ENCODE data around the gene MYO1B. TPM values are rescaled to one million over a fixed set of nuclear protein-coding genes. Genes with fewer than 3 reads are reported as not detected.

The MYO1B gene
- total RNA-seq, 1 experiment from 2014 or later, result 37.8 TPM

DNA sequence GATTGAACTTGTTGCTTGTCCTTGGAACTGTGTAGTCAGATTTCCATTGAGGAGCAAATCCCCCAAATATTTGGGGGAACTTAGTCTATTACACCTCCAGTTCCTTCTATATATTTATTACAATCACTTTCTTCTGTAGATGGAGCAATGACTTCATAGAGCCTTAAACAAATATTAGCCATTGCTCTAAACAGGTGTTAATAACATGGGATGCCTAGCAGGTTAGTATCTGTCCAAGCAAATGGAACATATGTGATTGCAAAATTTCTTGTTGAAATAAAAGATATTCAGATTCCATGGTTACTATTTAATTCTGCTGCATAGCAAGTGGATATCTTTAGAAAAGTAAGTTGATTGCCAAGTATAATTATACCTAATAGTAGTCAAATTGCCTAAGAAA, 225.1 kb downstream of the MYO1B start:
- CTCF ChIA-PET, result no interaction called here

DNA sequence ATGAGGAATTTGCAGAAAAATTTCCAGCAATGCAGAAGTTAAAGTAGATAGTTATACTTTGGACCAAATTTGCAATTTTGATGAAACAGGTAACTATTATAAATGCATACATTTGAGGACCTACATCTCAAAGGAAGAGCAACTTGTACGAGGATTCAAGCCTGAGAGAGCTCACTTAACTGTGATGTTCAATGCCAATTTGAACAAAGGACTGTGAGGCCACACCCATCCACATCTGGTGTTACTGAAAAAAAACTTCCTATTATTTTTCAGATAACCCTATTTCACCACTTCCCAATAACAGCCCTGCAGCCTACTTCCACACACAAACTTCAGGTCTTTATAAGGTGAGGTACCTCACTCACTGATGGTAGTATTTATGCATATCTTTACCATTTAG, 229.3 kb downstream of the MYO1B start:
- intact Hi-C loops (cut with micrococcal nuclease; ENCODE audit: unreplicated experiment), result no loop called here
- CTCF ChIA-PET, result no interaction called here
- TF ChIP-seq EZH2 (IDR thresholded peaks at IDR 0.05; ENCODE audit: borderline replicate concordance, low read depth, low read length, poor library complexity, severe bottlenecking), result no peak
- TF ChIP-seq, protein P1, sequence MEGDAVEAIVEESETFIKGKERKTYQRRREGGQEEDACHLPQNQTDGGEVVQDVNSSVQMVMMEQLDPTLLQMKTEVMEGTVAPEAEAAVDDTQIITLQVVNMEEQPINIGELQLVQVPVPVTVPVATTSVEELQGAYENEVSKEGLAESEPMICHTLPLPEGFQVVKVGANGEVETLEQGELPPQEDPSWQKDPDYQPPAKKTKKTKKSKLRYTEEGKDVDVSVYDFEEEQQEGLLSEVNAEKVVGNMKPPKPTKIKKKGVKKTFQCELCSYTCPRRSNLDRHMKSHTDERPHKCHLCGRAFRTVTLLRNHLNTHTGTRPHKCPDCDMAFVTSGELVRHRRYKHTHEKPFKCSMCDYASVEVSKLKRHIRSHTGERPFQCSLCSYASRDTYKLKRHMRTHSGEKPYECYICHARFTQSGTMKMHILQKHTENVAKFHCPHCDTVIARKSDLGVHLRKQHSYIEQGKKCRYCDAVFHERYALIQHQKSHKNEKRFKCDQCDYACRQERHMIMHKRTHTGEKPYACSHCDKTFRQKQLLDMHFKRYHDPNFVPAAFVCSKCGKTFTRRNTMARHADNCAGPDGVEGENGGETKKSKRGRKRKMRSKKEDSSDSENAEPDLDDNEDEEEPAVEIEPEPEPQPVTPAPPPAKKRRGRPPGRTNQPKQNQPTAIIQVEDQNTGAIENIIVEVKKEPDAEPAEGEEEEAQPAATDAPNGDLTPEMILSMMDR (conservative IDR thresholded peaks at IDR 0.05; ENCODE audit: low read depth, low read length), result no peak
- no TSS peak for BruUV-seq (replicated peaks)
- H3K27ac ChIP-seq (ENCODE audit: low read depth, low read length, poor library complexity, severe bottlenecking), result no peak overlapping the region
- peaks cover 4% of the 10 kb centered on the region for H3K4me1 ChIP-seq (ENCODE audit: insufficient read depth, low read length, poor library complexity, severe bottlenecking)
- no peaks in the 10 kb centered on the region for H3K27me3 ChIP-seq (replicated peaks; ENCODE audit: insufficient read depth, low read depth, low read length, poor library complexity)
- H3K36me3 ChIP-seq (ENCODE audit: insufficient read depth, low read length, poor library complexity, severe bottlenecking), result no peaks in the 10 kb centered on the region
- no peak for DNase-seq (ENCODE audit: low spot score)
- H3K9me3 ChIP-seq (ENCODE audit: low read depth, low read length, poor library complexity, severe bottlenecking), result no peaks in the 10 kb centered on the region
- POLR2A ChIA-PET (ENCODE audit: low non-redundant PET), result no interaction called here
- H3K4me3 ChIP-seq (ENCODE audit: low read depth, low read length, poor library complexity, severe bottlenecking), result no peak overlapping the region

More for the DNA sequence above, 225.1 kb downstream of the MYO1B start:
- Histone ChIP-seq H3K27me3 (replicated peaks; ENCODE audit: insufficient read depth, low read depth, low read length, poor library complexity) (no peaks in the 10 kb centered on the region), H3K4me1 (ENCODE audit: insufficient read depth, low read length, poor library complexity, severe bottlenecking) (no peaks in the 10 kb centered on the region), H3K9me3 (ENCODE audit: low read depth, low read length, poor library complexity, severe bottlenecking) (no peaks in the 10 kb centered on the region), H3K27ac (ENCODE audit: low read depth, low read length, poor library complexity, severe bottlenecking) (no peak overlapping the region), H3K36me3 (ENCODE audit: insufficient read depth, low read length, poor library complexity, severe bottlenecking) (no peaks in the 10 kb centered on the region), H3K4me3 (ENCODE audit: low read depth, low read length, poor library complexity, severe bottlenecking) (no peak overlapping the region)
- intact Hi-C loops (cut with micrococcal nuclease; ENCODE audit: unreplicated experiment), result no loop called here
- POLR2A ChIA-PET (ENCODE audit: low non-redundant PET), result no interaction called here
- DNase-seq (ENCODE audit: low spot score), result no peak
- BruUV-seq (replicated peaks), result no TSS peak
- TF ChIP-seq, protein P1 (conservative IDR thresholded peaks at IDR 0.05; ENCODE audit: low read depth, low read length), result no peak
- TF ChIP-seq EZH2 (IDR thresholded peaks at IDR 0.05; ENCODE audit: borderline replicate concordance, low read depth, low read length, poor library complexity, severe bottlenecking), result no peak

Other genes starting within 250 kb of the MYO1B start
- gene STAT1, start 231.2 kb upstream of the MYO1B start, total RNA-seq (2021), result 69.5 and 76.5 TPM in 2 replicates
- gene STAT4, start 94.4 kb upstream of the MYO1B start, total RNA-seq (2021), result 0.33 and 0.71 TPM in 2 replicates

Measured in A673 (cell line).